GM12874 (cell line): ENCODE data around the gene SEC14L3.
A peak's percentile ranks its signal among the peaks of the same experiment; 100 is the strongest.

Experiments
- CTCF ChIP-seq: IDR thresholded peaks from 2 replicates; pipeline ENCODE4 v1.5.1; 2011; ENCODE audit warnings: low read depth, mild to moderate bottlenecking, control low read depth, low read length, moderate library complexity; ENCODE audit not compliant: insufficient read depth

Gene SEC14L3

GRCh38 chr22:30453731-30454510 lies 17.9 kb downstream of the SEC14L3 start:
- no peak for TF ChIP-seq CTCF

DNA sequence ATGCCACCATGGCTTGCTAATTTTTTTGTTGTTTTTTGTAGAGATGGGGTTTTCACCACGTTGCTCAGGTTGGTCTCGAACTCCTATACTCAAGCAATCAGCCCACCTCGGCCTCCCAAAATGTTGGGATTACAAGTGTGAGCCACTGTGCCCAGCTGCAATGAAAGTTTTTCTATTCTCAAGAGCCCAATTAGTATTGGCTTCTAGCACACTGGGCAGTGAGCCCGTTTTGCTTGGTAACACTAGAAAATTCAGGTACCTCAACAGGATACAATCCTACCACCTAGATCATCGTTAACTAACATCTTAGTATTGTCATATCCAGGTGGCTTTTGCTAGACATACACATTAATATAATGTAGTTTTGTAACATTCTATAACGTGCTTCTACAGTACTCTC lies 19.0 kb downstream of the SEC14L3 start:
- no peak for TF ChIP-seq CTCF

GRCh38 chr22:30447656-30448055 lies 24.2 kb downstream of the SEC14L3 start:
- TF ChIP-seq CTCF: no peak

- no peak for TF ChIP-seq CTCF
These were observed 26.2 kb downstream of the SEC14L3 start for GRCh38 chr22:30445438-30446145.

GRCh38 chr22:30444632-30445437 lies 27.0 kb downstream of the SEC14L3 start:
- peak; percentile 79 for TF ChIP-seq CTCF

- no peak for TF ChIP-seq CTCF
These were observed 30.7 kb downstream of the SEC14L3 start for GRCh38 chr22:30441088-30441487.

- TF ChIP-seq CTCF: no peak
These were observed 32.0 kb downstream of the SEC14L3 start for GRCh38 chr22:30439836-30440235.
